DMS114 treated with DMSO at 0.1 percent for 48 hours (cell line): Measurements from ENCODE around the gene MAG.

Experiments used
- DNase-seq: peaks from one replicate; lab custom pipeline; 2025; ENCODE audit not compliant: unreplicated experiment; lab: John Stamatoyannopoulos, UW

Gene MAG, protein sequence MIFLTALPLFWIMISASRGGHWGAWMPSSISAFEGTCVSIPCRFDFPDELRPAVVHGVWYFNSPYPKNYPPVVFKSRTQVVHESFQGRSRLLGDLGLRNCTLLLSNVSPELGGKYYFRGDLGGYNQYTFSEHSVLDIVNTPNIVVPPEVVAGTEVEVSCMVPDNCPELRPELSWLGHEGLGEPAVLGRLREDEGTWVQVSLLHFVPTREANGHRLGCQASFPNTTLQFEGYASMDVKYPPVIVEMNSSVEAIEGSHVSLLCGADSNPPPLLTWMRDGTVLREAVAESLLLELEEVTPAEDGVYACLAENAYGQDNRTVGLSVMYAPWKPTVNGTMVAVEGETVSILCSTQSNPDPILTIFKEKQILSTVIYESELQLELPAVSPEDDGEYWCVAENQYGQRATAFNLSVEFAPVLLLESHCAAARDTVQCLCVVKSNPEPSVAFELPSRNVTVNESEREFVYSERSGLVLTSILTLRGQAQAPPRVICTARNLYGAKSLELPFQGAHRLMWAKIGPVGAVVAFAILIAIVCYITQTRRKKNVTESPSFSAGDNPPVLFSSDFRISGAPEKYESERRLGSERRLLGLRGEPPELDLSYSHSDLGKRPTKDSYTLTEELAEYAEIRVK

DNA sequence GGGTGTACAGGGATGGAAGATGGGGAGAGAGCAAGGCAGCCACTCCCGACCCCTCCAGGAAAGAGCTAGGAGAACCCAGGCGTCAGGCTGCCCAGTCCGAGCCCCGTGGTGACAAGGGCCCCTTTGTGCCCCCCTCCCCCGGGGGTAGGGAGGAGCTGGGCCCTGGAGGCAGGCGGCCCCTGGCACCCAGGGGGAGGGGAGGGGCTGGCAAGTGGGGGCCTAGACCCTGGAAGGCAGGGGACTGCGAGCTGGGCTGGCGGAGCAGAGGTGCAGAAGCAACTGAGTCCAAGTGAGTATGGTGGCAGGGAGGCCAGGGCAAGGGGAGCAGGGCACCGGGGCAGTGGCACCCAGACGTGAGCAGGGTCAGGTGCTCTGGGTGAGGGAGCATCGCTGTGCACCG lies at the start of gene MAG:
Gene MAG, plus strand, starts transcription at position 246 of the 400 bp plus-strand sequence. CDS start 3,248 bp downstream, outside the sequence.
- no peak for DNase-seq

- no peak for DNase-seq
Measured at GRCh38 chr19:35246466-35247092, 45.4 kb upstream of the MAG start.

- peak; percentile 38 for DNase-seq
Measured at GRCh38 chr19:35247526-35248309, 44.2 kb upstream of the MAG start.

- peak; percentile 55 for DNase-seq
Measured at GRCh38 chr19:35248310-35249145, 43.4 kb upstream of the MAG start, which contains the start of gene LSR. LSR (plus strand) TSS chr19:35249002; CDS start chr19:35249023, 21 bp downstream.

DNA sequence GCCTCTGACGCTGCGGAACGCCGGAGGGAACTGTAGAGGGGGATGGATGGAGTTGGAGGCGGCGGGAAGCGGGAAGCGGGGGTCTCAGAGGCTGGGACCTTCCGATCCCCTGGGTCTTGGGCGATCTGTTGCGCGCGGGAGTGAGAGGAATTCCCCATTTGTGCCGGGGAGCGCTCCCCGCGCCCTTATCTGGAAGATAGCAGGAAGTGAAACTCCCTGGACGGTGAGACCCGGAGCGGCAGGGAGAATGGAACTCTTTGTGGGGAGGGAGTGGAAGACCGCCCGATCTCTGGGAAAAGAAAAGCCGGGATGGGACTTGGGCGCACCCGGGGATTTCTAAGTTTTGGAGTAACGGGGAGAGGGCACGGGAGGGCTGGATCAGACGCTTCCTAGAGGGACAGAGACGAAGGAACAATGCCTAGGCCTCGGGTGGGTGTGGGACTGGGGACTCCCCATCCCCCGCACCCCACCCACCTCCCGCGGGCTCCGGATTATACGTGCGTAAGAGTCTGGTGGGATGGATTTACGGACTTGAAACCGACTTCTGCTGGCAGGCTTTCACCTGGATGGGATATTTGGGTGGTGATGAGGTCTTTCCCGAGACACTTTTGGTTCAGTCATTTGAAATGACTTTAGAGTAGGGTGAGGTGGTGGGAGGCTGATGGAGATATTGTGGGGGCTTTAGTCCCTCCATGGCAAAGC lies 42.7 kb upstream of the MAG start:
- no peak for DNase-seq

DNA sequence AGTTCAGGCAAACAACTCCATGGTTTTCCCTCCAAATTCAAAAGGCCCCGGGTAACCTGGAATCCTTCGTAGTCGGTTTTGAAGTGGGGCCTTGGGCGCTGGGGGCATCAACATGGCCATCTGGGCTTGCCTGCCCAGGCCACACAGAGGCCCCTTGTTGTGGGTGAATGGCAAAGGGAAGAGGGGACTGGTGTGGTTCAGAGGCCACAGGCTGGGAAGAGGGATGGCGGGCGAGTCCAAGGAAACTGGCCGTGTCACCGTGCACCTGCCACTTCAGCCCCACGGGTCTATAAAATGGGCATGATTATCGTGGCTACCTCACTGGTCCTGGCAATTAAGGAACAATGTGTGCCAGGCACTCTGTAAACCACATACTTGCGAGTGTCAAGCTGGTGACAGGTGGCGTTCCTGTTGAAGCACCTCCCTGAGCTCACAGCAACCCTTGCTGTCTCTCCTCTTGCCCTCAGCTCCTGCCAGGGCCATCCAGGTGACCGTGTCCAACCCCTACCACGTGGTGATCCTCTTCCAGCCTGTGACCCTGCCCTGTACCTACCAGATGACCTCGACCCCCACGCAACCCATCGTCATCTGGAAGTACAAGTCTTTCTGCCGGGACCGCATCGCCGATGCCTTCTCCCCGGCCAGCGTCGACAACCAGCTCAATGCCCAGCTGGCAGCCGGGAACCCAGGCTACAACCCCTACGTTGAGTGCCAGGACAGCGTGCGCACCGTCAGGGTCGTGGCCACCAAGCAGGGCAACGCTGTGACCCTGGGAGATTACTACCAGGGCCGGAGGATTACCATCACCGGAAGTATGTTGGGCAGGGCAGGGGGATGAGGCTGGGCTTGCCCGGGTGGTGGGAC lies 41.9 kb upstream of the MAG start:
- no peak for DNase-seq

DNA sequence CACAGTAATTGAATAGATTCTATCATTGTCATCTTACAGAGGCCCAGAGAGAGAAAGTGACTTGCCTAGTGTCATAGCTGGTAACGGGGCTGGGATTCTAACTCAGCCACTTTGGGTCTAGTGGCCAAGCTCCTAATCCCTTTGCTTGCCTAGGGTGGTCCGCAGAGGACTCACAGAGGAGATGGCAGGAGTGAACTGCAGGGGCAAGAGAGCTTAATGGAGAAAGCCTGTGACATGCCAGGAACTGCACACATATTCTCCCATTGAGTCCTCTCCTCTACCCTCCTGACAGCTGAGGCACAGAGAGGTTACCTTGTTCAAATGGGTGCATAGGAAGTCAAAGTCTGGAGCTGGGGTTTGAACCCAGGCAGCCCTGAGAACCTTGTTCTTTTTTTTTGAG lies 40.5 kb upstream of the MAG start:
- no peak for DNase-seq

DNA sequence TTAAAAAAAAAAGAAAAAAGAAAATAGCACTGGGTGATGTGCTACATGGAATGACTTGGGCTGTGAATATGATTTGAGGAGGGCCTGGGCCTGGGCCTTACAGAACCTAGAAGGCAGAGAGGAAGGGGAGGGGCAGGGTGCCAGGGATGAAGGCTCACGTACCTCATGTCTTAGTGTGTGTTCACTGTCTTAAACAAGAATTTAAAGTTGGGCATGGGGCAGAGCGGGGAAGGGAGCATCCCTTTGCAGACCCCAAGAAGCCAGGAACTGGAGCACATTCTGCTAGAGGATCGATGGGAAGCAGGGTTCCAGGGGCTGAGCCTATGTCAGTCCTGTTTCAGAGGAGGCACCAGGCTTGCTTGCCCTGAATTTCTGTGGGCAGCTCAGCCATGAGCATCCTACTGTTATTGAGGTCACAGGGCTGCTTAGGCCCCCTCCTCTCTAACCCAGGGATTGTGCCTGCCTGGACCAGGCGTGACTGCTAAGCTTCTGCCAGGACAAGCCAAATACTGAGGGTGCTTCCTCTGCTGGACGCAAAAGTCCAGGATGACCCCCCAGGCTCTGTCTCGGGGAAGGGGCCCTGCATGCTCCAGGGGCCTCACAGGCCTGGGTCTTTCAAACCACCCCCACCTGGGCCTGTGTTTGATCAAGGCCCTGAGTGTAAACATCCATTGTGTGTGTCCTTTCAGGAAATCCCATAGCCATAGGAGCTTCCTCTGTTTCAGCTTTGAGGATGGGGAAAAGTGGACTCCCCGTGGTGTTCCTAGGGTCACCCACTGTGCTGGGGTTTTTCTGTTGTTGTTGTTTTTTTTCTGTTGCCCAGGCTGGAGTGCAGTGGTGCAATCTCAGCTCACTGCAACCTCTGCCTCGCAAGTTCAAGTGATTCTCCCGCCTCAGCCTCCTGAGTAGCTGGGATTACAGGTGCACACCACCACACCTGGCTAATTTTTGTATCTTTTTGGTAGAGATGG lies 38.4 kb upstream of the MAG start:
- no peak for DNase-seq

GRCh38 chr19:35254341-35255297 lies 37.3 kb upstream of the MAG start:
- no peak for DNase-seq

- DNase-seq: no peak
Measured at GRCh38 chr19:35256566-35256965, 35.4 kb upstream of the MAG start.

GRCh38 chr19:35257113-35257461 lies 34.9 kb upstream of the MAG start:
- DNase-seq: no peak

- DNase-seq: no peak
Measured at GRCh38 chr19:35260694-35261304, 31.2 kb upstream of the MAG start.

GRCh38 chr19:35261356-35262100 lies 30.4 kb upstream of the MAG start:
- no peak for DNase-seq

GRCh38 chr19:35262101-35262761 lies 29.7 kb upstream of the MAG start:
- DNase-seq: no peak
